Raji (cell line): ENCODE measurements around the gene BTBD17.

Source experiments
- POLR2A ChIP-seq: IDR thresholded peaks from 2 replicates; pipeline ENCODE4 v1.6.1; 2011; ENCODE audit warnings: low read depth, low read length, control low read depth; ENCODE audit not compliant: insufficient read depth

BTBD17 gene

GRCh38 chr17:74354123-74354522, 7.5 kb downstream of the BTBD17 start:
- no peak for TF ChIP-seq POLR2A

GRCh38 chr17:74353446-74354060, 8.1 kb downstream of the BTBD17 start:
- no peak for TF ChIP-seq POLR2A

DNA sequence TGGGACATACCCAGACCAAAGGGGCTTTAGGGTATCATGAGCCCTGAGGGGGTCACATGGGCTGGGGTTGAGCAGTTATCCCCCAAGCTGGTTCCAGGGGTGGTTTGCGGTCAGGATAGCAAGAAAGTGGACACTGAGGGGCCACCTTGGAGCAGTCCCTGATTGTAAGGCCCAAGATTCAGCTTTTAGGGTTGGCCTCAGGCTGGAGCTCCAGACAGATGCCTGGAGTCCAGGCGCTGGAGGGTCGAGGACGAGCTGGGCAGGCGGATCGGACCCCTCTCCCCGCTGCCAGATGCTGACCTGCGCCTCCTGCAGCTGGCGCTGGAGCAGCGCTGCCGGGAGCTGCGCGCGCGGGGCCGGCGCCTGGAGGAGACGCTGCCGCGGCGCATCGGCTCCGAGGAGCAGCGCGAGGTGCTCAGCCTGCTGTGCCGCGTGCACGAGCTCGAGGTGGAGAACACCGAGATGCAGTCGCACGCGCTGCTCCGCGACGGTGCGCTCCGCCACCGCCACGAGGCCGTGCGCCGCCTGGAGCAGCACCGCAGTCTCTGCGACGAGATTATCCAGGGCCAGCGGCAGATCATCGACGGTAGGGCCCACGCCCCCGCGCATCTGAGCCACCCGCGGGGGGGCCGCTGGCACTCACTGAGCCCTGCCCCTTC, 10.0 kb downstream of the BTBD17 start:
- TF ChIP-seq POLR2A: no peak

GRCh38 chr17:74350486-74350885, 11.2 kb downstream of the BTBD17 start:
- no peak for TF ChIP-seq POLR2A

DNA sequence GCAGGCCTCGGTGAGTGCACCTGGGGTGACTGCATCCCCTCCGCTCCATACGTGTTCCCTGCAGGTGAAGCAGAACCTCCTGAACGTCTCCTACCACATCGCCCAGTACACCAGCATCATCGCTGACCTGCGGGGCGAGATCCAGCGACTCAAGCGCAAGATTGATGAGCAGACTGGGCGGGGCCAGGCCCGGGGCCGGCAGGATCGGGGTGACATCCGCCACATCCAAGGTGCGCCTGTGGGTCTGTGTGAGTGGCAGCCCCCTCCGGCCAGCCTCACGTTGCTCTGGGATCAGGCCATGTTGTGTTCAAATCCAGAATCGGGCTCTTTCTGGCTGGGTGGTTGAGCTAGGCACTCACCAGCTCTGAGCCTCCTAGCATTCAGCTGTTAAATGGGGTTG, 12.5 kb downstream of the BTBD17 start:
- TF ChIP-seq POLR2A: no peak

DNA sequence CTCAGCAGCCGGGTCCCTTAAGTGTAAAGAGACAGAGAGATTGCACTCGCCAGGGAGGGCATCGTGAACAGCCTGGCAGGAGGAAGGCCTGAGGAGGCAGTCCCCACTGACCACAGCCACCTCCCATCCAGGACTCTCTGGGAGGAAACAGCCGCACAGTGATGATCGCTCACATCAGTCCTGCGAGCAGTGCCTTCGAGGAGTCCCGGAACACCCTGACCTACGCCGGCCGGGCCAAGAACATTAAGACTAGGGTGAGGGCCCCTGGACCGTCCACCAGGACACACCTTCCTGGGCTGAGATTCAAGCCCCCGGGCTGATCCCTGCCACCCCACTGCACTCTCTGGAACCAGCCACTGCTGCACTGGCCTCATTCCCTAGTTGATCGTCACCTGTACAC, 14.0 kb downstream of the BTBD17 start:
- no peak for TF ChIP-seq POLR2A

GRCh38 chr17:74345433-74346241, 16.0 kb downstream of the BTBD17 start:
- no peak for TF ChIP-seq POLR2A

DNA sequence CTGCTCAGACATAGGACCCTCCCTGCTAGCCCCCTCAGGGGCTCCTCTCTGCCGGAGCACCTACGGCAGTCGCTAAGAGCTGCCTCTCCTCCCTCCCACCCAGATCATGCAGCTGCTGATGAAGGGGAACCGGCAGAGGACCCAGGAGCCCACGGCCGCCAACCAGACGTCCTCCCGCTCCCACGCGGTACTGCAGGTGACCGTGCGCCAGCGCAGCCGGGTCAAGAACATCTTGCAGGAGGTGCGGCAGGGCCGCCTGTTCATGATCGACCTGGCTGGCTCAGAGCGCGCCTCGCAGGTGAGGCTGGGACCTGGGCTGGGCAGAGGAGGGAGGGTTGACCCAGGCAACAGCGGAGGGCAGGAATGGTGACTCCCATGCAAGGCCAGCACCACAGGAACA, 17.0 kb downstream of the BTBD17 start:
- no peak for TF ChIP-seq POLR2A

DNA sequence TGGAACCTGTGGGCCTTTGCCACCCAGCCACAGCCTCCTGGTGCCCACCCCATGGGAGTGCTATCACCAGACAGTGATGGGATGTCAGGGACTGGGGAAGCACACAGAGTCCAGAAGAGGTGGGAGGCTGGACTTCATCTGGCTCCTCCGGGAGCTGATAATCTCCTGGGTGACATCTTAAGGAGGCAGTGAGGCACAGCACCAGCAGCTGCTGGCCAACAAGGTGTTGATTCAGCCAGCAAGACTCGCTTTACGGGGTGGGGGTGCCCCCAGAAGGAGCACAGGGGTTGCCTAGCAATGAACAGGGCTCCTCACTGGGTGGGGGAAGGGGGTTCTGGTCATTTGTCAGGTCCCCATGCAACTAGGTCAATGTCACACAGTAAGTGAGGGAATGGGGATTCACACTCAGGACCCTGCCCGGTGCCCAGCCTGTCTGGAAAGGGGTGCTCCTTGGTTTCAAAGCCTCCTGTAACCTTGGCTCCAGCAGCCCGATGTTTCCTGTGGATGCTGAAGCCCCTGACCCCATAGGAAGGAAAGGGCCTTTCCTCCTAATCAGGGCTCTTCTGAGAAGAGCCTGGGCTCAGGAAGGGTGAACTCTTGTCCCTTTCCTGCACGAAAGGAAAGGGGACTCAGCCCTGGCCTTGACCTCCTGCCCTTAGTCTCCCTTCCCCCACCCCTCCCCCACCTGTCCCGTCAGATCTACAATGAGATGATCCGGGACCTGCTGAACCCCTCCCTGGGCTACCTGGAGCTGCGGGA, 18.0 kb downstream of the BTBD17 start:
- no peak for TF ChIP-seq POLR2A

DNA sequence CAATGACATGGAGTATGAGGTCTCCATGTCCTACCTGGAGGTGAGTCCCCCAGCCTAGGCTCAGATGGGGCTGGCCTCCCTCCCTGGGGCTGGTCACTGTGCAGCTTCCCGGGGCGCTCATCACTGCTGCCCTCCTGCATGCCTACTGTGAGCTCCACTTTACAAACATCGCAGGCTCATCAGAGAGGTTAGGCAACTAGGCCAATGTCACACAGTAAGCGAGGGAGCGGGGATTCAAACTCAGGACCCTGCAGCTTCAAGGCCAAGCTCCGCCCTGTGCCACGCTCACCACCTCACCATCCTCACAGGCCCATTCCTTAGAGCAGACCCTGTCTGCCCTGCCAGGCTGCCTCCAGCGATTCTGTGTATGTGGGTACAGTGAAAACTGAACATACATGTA, 18.5 kb downstream of the BTBD17 start:
- TF ChIP-seq POLR2A: no peak

DNA sequence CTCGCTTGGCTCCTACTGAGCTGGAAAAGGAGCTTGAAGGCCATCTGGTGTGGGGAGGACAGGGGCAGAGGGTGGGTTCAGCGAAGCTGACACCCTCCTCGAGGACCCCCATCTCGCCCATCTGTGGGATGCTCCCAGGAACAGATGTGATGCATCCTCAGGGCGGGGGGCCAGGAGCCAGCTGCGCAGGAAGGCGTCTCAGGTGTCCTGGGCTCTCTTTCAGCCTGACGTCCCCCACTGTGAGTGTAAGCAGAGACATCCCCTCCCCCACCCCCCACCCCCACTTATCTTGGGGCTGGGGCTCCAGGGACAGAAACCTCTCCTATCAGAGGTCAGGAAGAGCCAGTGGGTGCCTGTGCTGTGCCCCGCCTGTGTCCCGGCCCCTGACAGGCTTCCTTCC, 19.4 kb downstream of the BTBD17 start:
- TF ChIP-seq POLR2A: no peak

DNA sequence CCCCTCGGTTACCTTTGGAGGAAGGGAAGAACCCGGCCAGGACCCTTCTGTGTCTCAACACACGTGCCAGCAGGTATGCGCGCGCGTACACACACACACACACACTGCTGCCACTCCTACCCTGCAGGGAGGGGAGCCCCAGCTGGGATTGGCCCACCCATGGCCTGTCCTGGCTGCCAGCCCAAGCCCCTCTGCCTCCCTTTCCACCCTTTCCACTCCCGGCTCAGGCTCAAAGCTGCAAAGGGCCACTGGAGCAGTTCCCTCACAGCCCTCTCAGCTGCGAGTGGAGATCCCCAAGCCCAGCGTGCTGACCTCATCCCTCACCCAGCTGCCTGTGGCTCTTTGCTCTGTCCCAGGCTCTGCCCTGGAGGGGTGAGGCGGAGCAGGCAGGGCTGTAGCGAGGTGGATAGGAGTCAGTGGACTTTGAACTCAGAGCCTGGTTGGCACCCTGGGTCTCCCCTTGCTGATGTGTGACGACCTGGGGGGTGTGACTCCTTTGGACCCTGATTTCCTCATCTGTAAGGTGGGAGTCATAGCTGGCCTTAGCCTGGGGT, 21.1 kb downstream of the BTBD17 start:
- TF ChIP-seq POLR2A: no peak

DNA sequence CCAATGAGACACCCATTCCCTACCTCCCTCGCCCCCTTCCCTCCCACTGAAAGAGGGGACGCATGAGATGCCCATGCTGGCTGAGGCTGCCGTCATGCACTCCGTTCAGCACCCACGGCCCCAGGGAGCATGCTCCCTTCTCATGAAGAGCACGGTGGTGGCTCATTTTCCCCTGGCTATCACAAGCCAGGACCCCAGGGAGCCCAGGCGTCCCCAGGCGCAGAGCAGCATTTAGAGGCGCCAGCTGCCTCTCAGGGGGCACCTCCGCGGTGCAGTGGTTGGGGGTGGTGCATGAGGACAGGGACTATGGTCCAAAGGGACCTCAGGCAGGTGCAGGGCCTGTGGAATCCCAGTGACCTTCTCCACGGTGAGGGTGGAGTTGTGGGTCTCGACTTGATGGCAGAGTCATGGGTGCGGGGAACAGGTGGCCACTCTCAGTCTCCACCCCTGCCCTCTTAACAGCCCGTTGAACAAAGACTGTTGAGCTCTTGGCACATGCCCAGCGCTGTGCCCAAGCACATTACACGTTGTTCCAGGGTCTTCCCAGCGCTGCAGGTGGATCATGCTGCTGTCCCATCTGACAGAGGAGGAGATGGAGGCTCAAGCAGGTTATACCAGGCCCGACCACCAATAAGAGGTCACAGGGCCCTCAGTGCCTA, 22.0 kb downstream of the BTBD17 start:
- no peak for TF ChIP-seq POLR2A

GRCh38 chr17:74337834-74338500, 23.7 kb downstream of the BTBD17 start:
- no peak for TF ChIP-seq POLR2A

DNA sequence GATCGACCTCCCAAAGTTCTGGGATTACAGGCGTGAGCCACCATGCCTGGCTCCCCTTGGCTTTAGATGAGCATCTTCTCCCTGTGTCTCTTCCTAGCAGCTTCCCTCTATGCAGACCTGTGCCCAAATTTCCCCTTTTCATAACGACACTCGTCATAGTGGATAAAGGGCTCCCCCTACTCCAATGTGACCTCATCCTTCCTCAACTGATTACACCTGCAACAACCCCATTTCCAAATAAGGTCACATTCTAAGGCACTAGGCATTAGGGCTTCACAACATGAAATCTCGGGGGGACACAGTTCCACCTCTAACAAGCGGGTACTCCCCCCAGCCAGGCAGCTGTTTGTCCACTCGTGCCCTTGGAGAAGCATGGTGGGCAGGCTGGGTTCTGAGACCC, 25.4 kb downstream of the BTBD17 start:
- no peak for TF ChIP-seq POLR2A
